Measurements from ENCODE around the gene TREML4. TPM values are rescaled to one million over a fixed set of nuclear protein-coding genes. Genes with fewer than 3 reads are reported as not detected.

Gene TREML4
- total and polyA plus RNA-seq, 9 of the 15 experiments (the other 6 are each of a cell fraction or from before 2014, with no cell fraction given) = not detected

GRCh38 chr6:41214559-41215238 lies 13.4 kb upstream of the TREML4 start (continued):
- TF ChIP-seq KAT2B (IDR thresholded peaks at IDR 0.05; ENCODE audit: low read depth, low read length) (no peak), CAMTA2 (CRISPR knock-in tag; conservative IDR thresholded peaks at IDR 0.05) (no peak), DPF2 (IDR thresholded peaks at IDR 0.05) (peak; percentile 80), FOXP1 (CRISPR knock-in tag; IDR thresholded peaks at IDR 0.05) (no peak), SRSF1 (IDR thresholded peaks at IDR 0.05; ENCODE audit: low read depth, low read length) (no peak), RAD51 (IDR thresholded peaks at IDR 0.05; ENCODE audit: borderline replicate concordance, low read depth) (peak; percentile 33; the same call in 1 of the 2 replicates), TFAM (CRISPR knock-in tag; conservative IDR thresholded peaks at IDR 0.05) (no peak), JUND (IDR thresholded peaks at IDR 0.05; ENCODE audit: borderline replicate concordance, low read depth, low read length) (peak; percentile 80; the same call in 1 of the 2 replicates), JUND (tag; IDR thresholded peaks at IDR 0.05; ENCODE audit: borderline replicate concordance, low read depth, low read length) (peak; percentile 78; the same call in 2 of the 3 replicates), ZNF3 (CRISPR knock-in tag; IDR thresholded peaks at IDR 0.05) (no peak), EP300 (IDR thresholded peaks at IDR 0.05; ENCODE audit: low read length) (peak; percentile 67; the same call in 1 of the 2 replicates), E2F6 (IDR thresholded peaks at IDR 0.05; ENCODE audit: borderline replicate concordance in 1 of 2, extremely low read depth in 1 of 2, insufficient read depth in 1 of 2, insufficient read length in 1 of 2, low read depth in 1 of 2, low read length in 1 of 2, poor library complexity in 1 of 2, severe bottlenecking in 1 of 2) (no peak), GTF2A2 (tag; IDR thresholded peaks at IDR 0.05) (0 out of 2 replicates have a peak, but pooled peaks have one; percentile 37), SMARCE1 (IDR thresholded peaks at IDR 0.05) (peak; percentile 60; the same call in 1 of the 2 replicates), SIRT6 (IDR thresholded peaks at IDR 0.05; ENCODE audit: low read depth, low read length) (no peak), AFF4 (CRISPR knock-in tag; IDR thresholded peaks at IDR 0.05) (no peak), FOS (IDR thresholded peaks at IDR 0.05; ENCODE audit: extremely low read depth, insufficient read length) (no peak), NR2C2 (CRISPR knock-in tag; IDR thresholded peaks at IDR 0.05) (no peak), NR2C2 (tag; IDR thresholded peaks at IDR 0.05) (0 out of 2 replicates have a peak, but pooled peaks have one; percentile 17)
- TF ChIP-seq, protein P1, sequence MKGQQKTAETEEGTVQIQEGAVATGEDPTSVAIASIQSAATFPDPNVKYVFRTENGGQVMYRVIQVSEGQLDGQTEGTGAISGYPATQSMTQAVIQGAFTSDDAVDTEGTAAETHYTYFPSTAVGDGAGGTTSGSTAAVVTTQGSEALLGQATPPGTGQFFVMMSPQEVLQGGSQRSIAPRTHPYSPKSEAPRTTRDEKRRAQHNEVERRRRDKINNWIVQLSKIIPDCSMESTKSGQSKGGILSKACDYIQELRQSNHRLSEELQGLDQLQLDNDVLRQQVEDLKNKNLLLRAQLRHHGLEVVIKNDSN (CRISPR knock-in tag; IDR thresholded peaks at IDR 0.05) = 0 out of 2 replicates have a peak, but pooled peaks have one; percentile 42
- TF ChIP-seq, protein P2, sequence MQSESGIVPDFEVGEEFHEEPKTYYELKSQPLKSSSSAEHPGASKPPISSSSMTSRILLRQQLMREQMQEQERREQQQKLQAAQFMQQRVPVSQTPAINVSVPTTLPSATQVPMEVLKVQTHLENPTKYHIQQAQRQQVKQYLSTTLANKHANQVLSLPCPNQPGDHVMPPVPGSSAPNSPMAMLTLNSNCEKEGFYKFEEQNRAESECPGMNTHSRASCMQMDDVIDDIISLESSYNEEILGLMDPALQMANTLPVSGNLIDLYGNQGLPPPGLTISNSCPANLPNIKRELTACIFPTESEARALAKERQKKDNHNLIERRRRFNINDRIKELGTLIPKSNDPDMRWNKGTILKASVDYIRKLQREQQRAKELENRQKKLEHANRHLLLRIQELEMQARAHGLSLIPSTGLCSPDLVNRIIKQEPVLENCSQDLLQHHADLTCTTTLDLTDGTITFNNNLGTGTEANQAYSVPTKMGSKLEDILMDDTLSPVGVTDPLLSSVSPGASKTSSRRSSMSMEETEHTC (IDR thresholded peaks at IDR 0.05) = peak; percentile 62; the same call in 1 of the 2 replicates
